GM18909 (cell line): ENCODE data around the gene PATE4.

ENCODE experiments used
- ATAC-seq: cut with Tn5 transposase; IDR thresholded peaks from one replicate; pipeline ENCODE4 v1.9.1; 2021; ENCODE audit warnings: mild to moderate bottlenecking; ENCODE audit not compliant: unreplicated experiment, poor library complexity

PATE4 gene

GRCh38 chr11:125886997-125887372 lies 53.9 kb downstream of the PATE4 start:
- ATAC-seq = peak; percentile 31

GRCh38 chr11:125887373-125888324 lies 54.5 kb downstream of the PATE4 start, which contains the start of gene HYLS1:
Gene HYLS1 (plus strand): TSS chr11:125887668. CDS start chr11:125899369, 11,701 bp downstream.
- peak; percentile 87 for ATAC-seq
